ENCODE data around the gene ECI1.
"Not testable (repeated sequence)": the region's sequence is repeated elsewhere in the genome, so short reads cannot be mapped to it uniquely, and the experiment has no call there.

Gene ECI1

DNA sequence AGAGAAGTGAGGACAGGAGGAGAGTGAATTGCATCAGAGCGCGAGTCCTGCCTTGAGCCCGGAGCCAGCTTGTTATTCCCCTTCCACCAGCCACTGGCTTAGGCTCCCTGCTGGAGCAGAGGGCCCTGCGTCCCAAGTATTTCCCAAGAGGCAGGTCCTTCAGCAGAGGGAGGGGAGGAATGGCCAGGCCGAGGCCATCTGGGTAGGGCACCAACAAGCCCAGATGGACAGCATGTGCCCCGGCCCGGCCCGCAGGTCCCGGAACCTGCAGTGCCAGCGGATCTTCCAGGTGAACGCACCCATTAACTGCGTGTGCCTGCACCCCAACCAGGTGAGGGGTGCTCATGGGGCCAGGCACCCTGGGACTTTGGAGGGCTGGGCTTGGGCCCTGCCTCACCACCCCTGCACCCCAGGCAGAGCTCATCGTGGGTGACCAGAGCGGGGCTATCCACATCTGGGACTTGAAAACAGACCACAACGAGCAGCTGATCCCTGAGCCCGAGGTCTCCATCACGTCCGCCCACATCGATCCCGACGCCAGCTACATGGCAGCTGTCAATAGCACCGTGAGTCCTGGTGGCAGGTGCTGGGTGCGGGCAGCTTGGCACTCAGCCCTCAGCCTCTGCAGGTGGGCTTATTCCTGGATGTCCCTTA is 44.5 kb downstream of the ECI1 start:
- DNase-seq (ENCODE audit: insufficient read length, low spot score) = no peak
- FAIRE-seq = no peak
- TF ChIP-seq, protein P1, sequence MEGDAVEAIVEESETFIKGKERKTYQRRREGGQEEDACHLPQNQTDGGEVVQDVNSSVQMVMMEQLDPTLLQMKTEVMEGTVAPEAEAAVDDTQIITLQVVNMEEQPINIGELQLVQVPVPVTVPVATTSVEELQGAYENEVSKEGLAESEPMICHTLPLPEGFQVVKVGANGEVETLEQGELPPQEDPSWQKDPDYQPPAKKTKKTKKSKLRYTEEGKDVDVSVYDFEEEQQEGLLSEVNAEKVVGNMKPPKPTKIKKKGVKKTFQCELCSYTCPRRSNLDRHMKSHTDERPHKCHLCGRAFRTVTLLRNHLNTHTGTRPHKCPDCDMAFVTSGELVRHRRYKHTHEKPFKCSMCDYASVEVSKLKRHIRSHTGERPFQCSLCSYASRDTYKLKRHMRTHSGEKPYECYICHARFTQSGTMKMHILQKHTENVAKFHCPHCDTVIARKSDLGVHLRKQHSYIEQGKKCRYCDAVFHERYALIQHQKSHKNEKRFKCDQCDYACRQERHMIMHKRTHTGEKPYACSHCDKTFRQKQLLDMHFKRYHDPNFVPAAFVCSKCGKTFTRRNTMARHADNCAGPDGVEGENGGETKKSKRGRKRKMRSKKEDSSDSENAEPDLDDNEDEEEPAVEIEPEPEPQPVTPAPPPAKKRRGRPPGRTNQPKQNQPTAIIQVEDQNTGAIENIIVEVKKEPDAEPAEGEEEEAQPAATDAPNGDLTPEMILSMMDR (IDR thresholded peaks at IDR 0.05; ENCODE audit: insufficient read depth, missing control alignments) = no peak

DNA sequence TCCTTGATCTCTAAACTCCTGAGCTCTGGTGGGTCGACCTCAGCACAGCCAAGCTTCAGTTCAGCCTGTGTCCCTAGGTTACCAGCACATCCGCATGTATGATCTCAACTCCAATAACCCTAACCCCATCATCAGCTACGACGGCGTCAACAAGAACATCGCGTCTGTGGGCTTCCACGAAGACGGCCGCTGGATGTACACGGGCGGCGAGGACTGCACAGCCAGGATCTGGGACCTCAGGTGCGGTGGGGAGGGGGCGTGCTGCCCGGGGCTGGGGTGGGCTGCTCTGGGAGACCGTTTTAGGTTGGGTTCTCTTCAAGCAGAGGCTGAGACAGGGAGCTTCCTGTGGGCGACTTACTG is 45.0 kb downstream of the ECI1 start:
- FAIRE-seq = no peak
- TF ChIP-seq, protein P1 (IDR thresholded peaks at IDR 0.05; ENCODE audit: insufficient read depth, missing control alignments) = no peak
- no peak for DNase-seq (ENCODE audit: insufficient read length, low spot score)

DNA sequence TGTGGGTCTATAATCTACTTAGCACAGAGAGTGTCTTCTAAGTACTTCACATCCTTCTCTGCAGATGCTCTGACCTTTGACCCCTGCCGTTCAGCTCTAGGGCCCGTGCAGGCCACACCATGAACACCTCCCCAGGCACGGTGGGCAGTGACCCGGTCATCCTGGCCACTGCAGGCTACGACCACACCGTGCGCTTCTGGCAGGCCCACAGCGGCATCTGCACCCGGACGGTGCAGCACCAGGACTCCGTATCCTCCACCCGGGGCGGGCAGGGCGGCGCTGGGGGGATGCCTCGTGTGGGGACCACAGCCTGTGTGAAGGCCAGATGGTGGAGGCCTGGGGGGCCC is 45.4 kb downstream of the ECI1 start:
- FAIRE-seq (no peak), DNase-seq (ENCODE audit: insufficient read length, low spot score) (peak; percentile 62)

DNA sequence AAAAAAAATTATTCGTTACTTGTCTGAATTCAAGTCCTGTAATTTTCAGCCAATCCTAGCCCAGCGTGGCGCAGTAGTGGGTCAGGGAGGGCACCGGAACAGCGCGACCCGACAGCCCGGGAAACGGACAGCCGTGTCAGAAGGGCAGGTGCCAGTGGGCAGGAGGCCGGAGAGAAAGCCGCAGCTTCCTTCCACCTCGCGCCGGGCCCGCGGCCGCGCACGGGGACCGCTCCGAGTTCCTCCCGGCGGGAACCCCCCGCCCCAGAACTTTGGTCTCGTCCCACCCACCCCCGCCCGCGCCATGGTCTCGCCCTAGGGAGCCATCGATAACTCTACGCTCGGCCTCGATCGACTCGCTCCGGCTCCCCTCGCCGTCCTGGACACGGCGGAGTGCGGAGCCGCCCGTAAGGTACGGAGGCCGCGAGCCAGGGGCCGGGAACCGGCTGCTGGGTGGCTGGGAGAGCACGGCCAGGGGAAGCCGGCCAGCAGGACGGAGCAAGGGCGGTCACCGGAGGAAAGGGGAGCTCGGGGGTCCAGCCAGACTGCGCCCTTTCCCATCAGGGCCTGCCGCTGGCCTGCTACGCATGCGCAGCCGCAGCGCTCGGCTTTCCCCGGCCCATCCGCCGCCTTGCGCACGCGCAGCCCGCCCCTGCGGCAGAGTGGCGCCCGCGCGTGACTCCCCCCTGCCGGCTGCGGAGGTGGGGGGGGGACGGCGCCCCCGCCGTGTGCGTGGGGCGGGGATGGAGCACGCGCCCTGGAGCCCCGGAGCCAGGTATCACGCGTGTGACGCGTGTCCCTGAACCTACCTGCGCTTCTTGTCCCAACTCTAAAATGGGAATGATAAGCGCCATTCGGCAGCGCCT is 46.1 kb downstream of the ECI1 start, which contains the start of gene MLST8:
Gene MLST8 (plus strand): TSS at position 351 of the 863 bp plus-strand sequence. CDS start 632 bp downstream, outside the sequence.
- FAIRE-seq (no peak), DNase-seq (ENCODE audit: insufficient read length, low spot score) (peak; percentile 98)
- TF ChIP-seq, protein P1 (IDR thresholded peaks at IDR 0.05; ENCODE audit: insufficient read depth, missing control alignments) = no peak

More for the DNA sequence above, 45.4 kb downstream of the ECI1 start:
- TF ChIP-seq, protein P1 (IDR thresholded peaks at IDR 0.05; ENCODE audit: insufficient read depth, missing control alignments) = no peak

DNA sequence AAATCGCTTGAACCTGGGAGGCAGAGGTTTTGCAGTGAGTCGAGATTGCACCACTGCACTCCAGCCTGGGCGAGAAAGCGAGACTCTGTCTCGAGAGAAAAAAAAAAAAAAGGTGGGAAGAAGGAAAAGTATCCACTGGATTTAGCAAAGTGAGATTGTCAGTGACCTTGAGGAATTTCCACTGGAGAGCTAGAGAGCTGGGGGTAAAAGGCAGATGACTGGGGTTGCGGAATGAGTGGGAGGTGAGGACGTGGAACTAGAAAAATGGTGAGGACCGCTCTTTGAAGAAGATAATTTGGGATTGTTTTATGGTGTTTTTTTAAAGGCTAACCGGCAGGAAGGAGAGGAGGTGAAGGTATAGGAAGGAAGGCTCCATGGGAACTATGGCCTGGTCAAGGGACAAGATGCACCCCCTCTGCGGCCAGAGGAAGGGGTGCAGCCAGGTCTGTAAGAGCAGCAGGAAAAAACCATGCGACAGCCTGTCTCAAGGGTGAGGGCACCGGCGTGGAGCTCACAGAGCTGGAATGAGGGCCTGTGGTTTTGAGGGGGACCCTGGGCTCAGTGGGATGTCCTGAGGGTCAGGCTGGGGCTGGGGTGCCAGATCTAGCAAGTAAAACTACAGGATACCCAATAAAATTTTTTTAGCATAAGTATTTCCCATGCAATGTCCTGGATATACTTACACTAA is 46.8 kb downstream of the ECI1 start:
- TF ChIP-seq, protein P1 (IDR thresholded peaks at IDR 0.05; ENCODE audit: insufficient read depth, missing control alignments) = no peak
- DNase-seq (ENCODE audit: insufficient read length, low spot score) = no peak
- no peak for FAIRE-seq

DNA sequence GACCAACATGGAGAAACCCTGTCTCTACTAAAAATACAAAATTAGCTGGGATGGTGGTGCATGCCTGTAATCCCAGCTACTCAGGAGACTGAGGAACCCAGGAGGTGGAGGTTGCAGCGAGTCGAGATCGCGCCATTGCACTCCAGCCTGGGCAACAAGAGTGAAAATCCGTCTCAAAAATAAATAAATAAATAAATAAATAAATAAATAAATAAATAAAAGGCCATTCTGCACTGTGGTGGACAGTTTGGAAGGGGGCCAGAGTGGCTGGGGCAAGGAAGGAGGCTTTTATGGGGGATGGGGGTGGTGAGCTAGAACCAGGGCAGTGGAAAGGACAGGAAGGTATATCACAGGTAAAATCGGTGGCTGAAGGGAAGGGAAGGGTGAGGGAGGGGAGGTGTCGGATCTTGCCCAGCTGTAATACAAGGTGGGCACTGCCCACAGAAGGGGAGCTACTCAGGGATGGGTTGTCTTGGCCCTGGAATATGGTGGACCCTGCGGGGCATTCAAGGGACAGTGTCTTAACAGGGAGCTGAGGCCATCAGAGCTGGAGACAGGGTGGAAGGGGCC is 48.2 kb downstream of the ECI1 start:
- FAIRE-seq = not testable (repeated sequence)

DNA sequence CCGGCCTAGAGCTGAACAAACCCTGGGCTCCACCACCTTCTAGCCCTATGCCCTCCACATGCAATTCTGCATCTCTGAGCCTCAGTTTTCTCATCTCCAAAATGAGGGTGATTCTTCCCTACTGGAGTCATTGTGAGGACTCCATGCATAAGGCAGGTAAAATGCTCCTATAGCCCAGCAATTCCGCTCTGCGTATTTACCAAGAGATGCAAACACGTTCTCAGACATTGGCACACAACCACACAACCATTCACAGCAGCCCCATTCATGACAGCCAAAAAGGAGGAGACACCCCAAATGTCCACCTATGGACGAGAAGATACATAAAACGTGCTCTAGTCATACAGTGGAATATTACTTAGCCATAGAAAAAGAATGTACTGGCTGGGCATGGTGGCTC is 51.1 kb downstream of the ECI1 start:
- DNase-seq (ENCODE audit: insufficient read length, low spot score) (no peak), FAIRE-seq (no peak)
- TF ChIP-seq, protein P1 (IDR thresholded peaks at IDR 0.05; ENCODE audit: insufficient read depth, missing control alignments) = no peak

More for the DNA sequence above, 48.2 kb downstream of the ECI1 start:
- not testable (repeated sequence) for DNase-seq (ENCODE audit: insufficient read length, low spot score)
